H9 (cell line): ENCODE measurements around the gene MAP7D3. TPM values are rescaled to one million over a fixed set of nuclear protein-coding genes. Genes with fewer than 3 reads are reported as not detected.

ENCODE experiments used
- DNase-seq: peaks from one replicate; pipeline ENCODE4 v3.0.0-alpha.2; 2017
- H2AFZ ChIP-seq: one replicate; pipeline ENCODE4 v1.6.1; 2013; ENCODE audit warnings: mild to moderate bottlenecking, low read length, control low read depth, moderate library complexity
- H2AK5ac ChIP-seq: 2 replicates; pipeline ENCODE4 v1.6.1; 2013; ENCODE audit warnings: low read length, control low read depth, mixed read lengths; ENCODE audit not compliant: insufficient read length
- H2BK120ac ChIP-seq: one replicate; pipeline ENCODE4 v1.6.1; 2013; ENCODE audit warnings: low read depth, mild to moderate bottlenecking, low read length, control low read depth, inconsistent platforms; ENCODE audit not compliant: poor library complexity, severe bottlenecking
- H2BK12ac ChIP-seq: 2 replicates; pipeline ENCODE4 v1.6.1; 2013; ENCODE audit warnings: low read length, control low read depth, mixed read lengths, low read depth; ENCODE audit not compliant: insufficient read length
- H2BK15ac ChIP-seq: 2 replicates; pipeline ENCODE4 v1.6.1; 2013; ENCODE audit warnings: low read depth, low read length, control low read depth
- H2BK20ac ChIP-seq: one replicate; pipeline ENCODE4 v1.6.1; 2013; ENCODE audit warnings: low read depth, mild to moderate bottlenecking, low read length, control low read depth, inconsistent platforms; ENCODE audit not compliant: poor library complexity, severe bottlenecking
- H2BK5ac ChIP-seq: 2 replicates; pipeline ENCODE4 v1.6.1; 2013; ENCODE audit warnings: low read length, control low read depth, mixed read lengths; ENCODE audit not compliant: insufficient read length
- H3K14ac ChIP-seq: 2 replicates; pipeline ENCODE4 v1.6.1; 2013; ENCODE audit warnings: low read length, control low read depth; ENCODE audit not compliant: insufficient read depth
- H3K18ac ChIP-seq: 2 replicates; pipeline ENCODE4 v1.6.1; 2013; ENCODE audit warnings: low read depth, mild to moderate bottlenecking, mixed read lengths, low read length, control low read depth; ENCODE audit not compliant: insufficient read length
- H3K23ac ChIP-seq: 2 replicates; pipeline ENCODE4 v1.6.1; 2013; ENCODE audit warnings: low read length, control low read depth, mixed read lengths, low read depth; ENCODE audit not compliant: insufficient read length
- H3K23me2 ChIP-seq: 2 replicates; pipeline ENCODE4 v1.6.1; 2013; ENCODE audit warnings: low read depth, mild to moderate bottlenecking, mixed read lengths, low read length, control low read depth; ENCODE audit not compliant: insufficient read length, poor library complexity, severe bottlenecking
- H3K27ac ChIP-seq: 2 replicates; pipeline ENCODE4 v1.5.1; 2013; ENCODE audit warnings: low read length, control low read depth, mixed read lengths, low read depth; ENCODE audit not compliant: insufficient read length
- H3K27me3 ChIP-seq: 2 replicates; pipeline ENCODE4 v1.6.1; 2013; ENCODE audit warnings: low read length, control low read depth, inconsistent platforms; ENCODE audit not compliant: insufficient read depth
- H3K4ac ChIP-seq: 2 replicates; pipeline ENCODE4 v1.6.1; 2013; ENCODE audit warnings: low read depth, mild to moderate bottlenecking, control low read depth, inconsistent platforms, low read length, moderate library complexity
- H3K4me1 ChIP-seq: 2 replicates; pipeline ENCODE4 v1.6.1; 2013; ENCODE audit warnings: low read length, control low read depth, inconsistent platforms; ENCODE audit not compliant: insufficient read depth
- H3K4me2 ChIP-seq: 2 replicates; pipeline ENCODE4 v1.6.1; 2013; ENCODE audit warnings: low read length, control low read depth, mixed read lengths; ENCODE audit not compliant: insufficient read length, insufficient read depth
- H3K56ac ChIP-seq: 2 replicates; pipeline ENCODE4 v1.6.1; 2013; ENCODE audit warnings: low read depth, mild to moderate bottlenecking, mixed read lengths, low read length, control low read depth; ENCODE audit not compliant: insufficient read length
- H3K79me1 ChIP-seq: 2 replicates; pipeline ENCODE4 v1.6.1; 2013; ENCODE audit warnings: low read depth, mild to moderate bottlenecking, moderate library complexity, low read length, control low read depth, inconsistent platforms; ENCODE audit not compliant: insufficient read depth, poor library complexity, severe bottlenecking
- H3K79me2 ChIP-seq: 2 replicates; pipeline ENCODE4 v1.6.1; 2013; ENCODE audit warnings: low read length, control low read depth, inconsistent platforms; ENCODE audit not compliant: insufficient read depth
- H3K9ac ChIP-seq: 2 replicates; pipeline ENCODE4 v1.6.1; 2013; ENCODE audit warnings: low read length, control low read depth, mixed read lengths; ENCODE audit not compliant: insufficient read length; ENCODE audit errors: extremely low read depth
- H3K9me3 ChIP-seq: one replicate; pipeline ENCODE4 v1.6.1; 2013; ENCODE audit warnings: low read depth, low read length, inconsistent platforms; ENCODE audit not compliant: control insufficient read depth
- H3T11ph ChIP-seq: one replicate; pipeline ENCODE4 v1.6.1; 2013; ENCODE audit warnings: mild to moderate bottlenecking, low read length, control low read depth, inconsistent platforms
- H4K20me1 ChIP-seq: one replicate; pipeline ENCODE4 v1.6.1; 2013; ENCODE audit not compliant: control insufficient read depth, insufficient read length, insufficient read depth
- H4K5ac ChIP-seq: 2 replicates; pipeline ENCODE4 v1.6.1; 2013; ENCODE audit warnings: low read depth, mild to moderate bottlenecking, mixed read lengths, low read length, control low read depth; ENCODE audit not compliant: insufficient read length
- H4K8ac ChIP-seq: replicated peaks from 2 replicates; pipeline ENCODE4 v1.6.1; 2013; ENCODE audit warnings: low read length, control low read depth, mixed read lengths, low read depth; ENCODE audit not compliant: insufficient read length
- H4K91ac ChIP-seq: 2 replicates; pipeline ENCODE4 v1.6.1; 2013; ENCODE audit warnings: low read depth, mild to moderate bottlenecking, moderate library complexity, mixed read lengths, low read length, control low read depth; ENCODE audit not compliant: insufficient read length
- H3K27ac Mint-ChIP-seq, 3 experiments: 2 replicates in 2 of 3; 3 replicates in 1 of 3; pipeline ENCODE4 v1.8.0; 2020 to 2021; ENCODE audit warnings: mixed read lengths in 3 of 3, mild to moderate bottlenecking in 1 of 3, moderate library complexity in 1 of 3
- H3K27me3 Mint-ChIP-seq: 2 replicates; pipeline ENCODE4 v1.8.0; 2021; ENCODE audit warnings: low read depth, mild to moderate bottlenecking, moderate library complexity, mixed read lengths
- H3K36me3 Mint-ChIP-seq, 3 experiments: 2 replicates in 2 of 3; 3 replicates in 1 of 3; pipeline ENCODE4 v1.8.0; 2020 to 2021; ENCODE audit warnings: low read depth in 3 of 3, mixed read lengths in 3 of 3; ENCODE audit not compliant: insufficient read depth in 1 of 3
- H3K4me1 Mint-ChIP-seq, 2 experiments: 2 replicates each; pipeline ENCODE4 v1.8.0; 2020; ENCODE audit warnings: mixed read lengths in 2 of 2
- H3K4me3 Mint-ChIP-seq, 2 experiments: 2 replicates in 1 of 2; 3 replicates in 1 of 2; pipeline ENCODE4 v1.8.0; 2020 to 2021; ENCODE audit warnings: mild to moderate bottlenecking in 2 of 2, mixed read lengths in 2 of 2, moderate library complexity in 1 of 2
- H3K9me3 Mint-ChIP-seq, 2 experiments: 2 replicates in 1 of 2; 3 replicates in 1 of 2; pipeline ENCODE4 v1.8.0; 2020; ENCODE audit warnings: mild to moderate bottlenecking in 2 of 2, mixed read lengths in 2 of 2, moderate library complexity in 1 of 2
- WGBS: extraction: QIAGEN DNeasy Blood & Tissue Kit; methylation state at CpG from one replicate; pipeline ENCODE4 v1.1.7; 2013; ENCODE audit warnings: missing lambda C conversion rate, low lambda C conversion rate, mixed read lengths; ENCODE audit not compliant: insufficient read length; ENCODE audit errors: extremely low coverage; 5-methylcytosine and 5-hydroxymethylcytosine counted together
- total RNA-seq: library from RNA; stranded (reverse); gene quantifications from 2 replicates; pipeline ENCODE4 v1.2.1, GENCODE V29; 2021
- TF ChIP-seq, protein P1 (sequence below): fragments of 200-600 bp; sonication (generic); conservative IDR thresholded peaks from 3 replicates; pipeline ENCODE4 v1.8.0; 2021; ENCODE audit warnings: antibody characterized with exemption, mild to moderate bottlenecking

Gene MAP7D3
- total RNA-seq, 1 experiment from 2014 or later = 15.2 TPM

- H4K20me1 ChIP-seq = no peaks in the 10 kb centered on the region
- Mint-ChIP-seq H3K4me3 (no peak overlapping the region), H3K27me3 (no peaks in the 10 kb centered on the region), H3K9me3 (peaks cover 50 to 65% of the 10 kb centered on the region in 2 experiments), H3K4me1 (peaks cover 12 to 33% of the 10 kb centered on the region in 2 experiments), H3K36me3 (peaks cover 2 to 3% (median 2%) of the 10 kb centered on the region in 3 experiments; a peak in 5 of 7 replicates), H3K27ac (no peak overlapping the region)
- no peak for DNase-seq
- no peak overlapping the region for H2BK120ac ChIP-seq
- H3K79me1 ChIP-seq = no peaks in the 10 kb centered on the region
- H2BK5ac ChIP-seq = no peak overlapping the region
- H3K9ac ChIP-seq = no peak overlapping the region
- no peak overlapping the region for H3K27ac ChIP-seq
- H4K91ac ChIP-seq = no peak overlapping the region
- no CpG with 5 or more reads among the region's 5 CpGs for WGBS
- H2AK5ac ChIP-seq = no peak overlapping the region
- H2BK20ac ChIP-seq = no peak overlapping the region
- no peak overlapping the region for H3K23ac ChIP-seq
- no peaks in the 10 kb centered on the region for H3K23me2 ChIP-seq
- no peak overlapping the region for H2AFZ ChIP-seq
- H4K8ac ChIP-seq = no peak overlapping the region
- no peak overlapping the region for H3K4ac ChIP-seq
- H3K79me2 ChIP-seq = no peaks in the 10 kb centered on the region
- H3K18ac ChIP-seq = no peak overlapping the region
- no peak overlapping the region for H4K5ac ChIP-seq
- no peak overlapping the region for H3T11ph ChIP-seq
- H3K56ac ChIP-seq = no peak overlapping the region
- peaks cover 40% of the 10 kb centered on the region for H3K9me3 ChIP-seq
- no peaks in the 10 kb centered on the region; the same call in 1 of the 2 replicates for H3K4me1 ChIP-seq
- TF ChIP-seq, protein P1, sequence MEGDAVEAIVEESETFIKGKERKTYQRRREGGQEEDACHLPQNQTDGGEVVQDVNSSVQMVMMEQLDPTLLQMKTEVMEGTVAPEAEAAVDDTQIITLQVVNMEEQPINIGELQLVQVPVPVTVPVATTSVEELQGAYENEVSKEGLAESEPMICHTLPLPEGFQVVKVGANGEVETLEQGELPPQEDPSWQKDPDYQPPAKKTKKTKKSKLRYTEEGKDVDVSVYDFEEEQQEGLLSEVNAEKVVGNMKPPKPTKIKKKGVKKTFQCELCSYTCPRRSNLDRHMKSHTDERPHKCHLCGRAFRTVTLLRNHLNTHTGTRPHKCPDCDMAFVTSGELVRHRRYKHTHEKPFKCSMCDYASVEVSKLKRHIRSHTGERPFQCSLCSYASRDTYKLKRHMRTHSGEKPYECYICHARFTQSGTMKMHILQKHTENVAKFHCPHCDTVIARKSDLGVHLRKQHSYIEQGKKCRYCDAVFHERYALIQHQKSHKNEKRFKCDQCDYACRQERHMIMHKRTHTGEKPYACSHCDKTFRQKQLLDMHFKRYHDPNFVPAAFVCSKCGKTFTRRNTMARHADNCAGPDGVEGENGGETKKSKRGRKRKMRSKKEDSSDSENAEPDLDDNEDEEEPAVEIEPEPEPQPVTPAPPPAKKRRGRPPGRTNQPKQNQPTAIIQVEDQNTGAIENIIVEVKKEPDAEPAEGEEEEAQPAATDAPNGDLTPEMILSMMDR = no peak
- H3K4me2 ChIP-seq = no peak overlapping the region
- H2BK12ac ChIP-seq = no peak overlapping the region
- no peak overlapping the region for H3K14ac ChIP-seq
- H3K27me3 ChIP-seq = no peaks in the 10 kb centered on the region
- H2BK15ac ChIP-seq = no peak overlapping the region
These were observed 49.6 kb downstream of the MAP7D3 start for GRCh38 chrX:136201601-136202000.
